B cell (primary cell): ENCODE data around the gene PNKD. TPM values are rescaled to one million over a fixed set of nuclear protein-coding genes. Genes with fewer than 3 reads are reported as not detected.
A peak's percentile ranks its signal among the peaks of the same experiment; 100 is the strongest.

Experiments
- ATAC-seq: fragments of 200-7000 bp; cut with Tn5 transposase; one replicate; pipeline ENCODE4 v1.10.0; 2021; ENCODE audit warnings: low read depth, mild to moderate bottlenecking, moderate number of reproducible peaks, moderate library complexity
- CTCF ChIA-PET: fragments of 350-600 bp; sonication (Branson Sonifier 250); formaldehyde crosslinking; loops from one replicate; lab custom pipeline; 2021; ENCODE audit warnings: antibody characterized with exemption, inconsistent platforms; lab: Charles Lee
- POLR2A ChIA-PET: fragments of 350-600 bp; sonication (Branson Sonifier 250); formaldehyde crosslinking; loops from one replicate; lab custom pipeline; 2021; ENCODE audit warnings: antibody characterized with exemption; lab: Charles Lee
- DNase-seq: peaks from one replicate; pipeline ENCODE4 v3.0.0; 2013
- H2AFZ ChIP-seq: 2 replicates; pipeline ENCODE4 v1.6.1; 2012; ENCODE audit warnings: mild to moderate bottlenecking, low read depth, low read length; ENCODE audit not compliant: insufficient read depth, poor library complexity, severe bottlenecking
- H3K27ac ChIP-seq, 2 donors: 1 replicate in 1 of 2; 2 replicates in 1 of 2; pipeline ENCODE4 v1.5.1; 2012 to 2013; ENCODE audit warnings: low read length in 2 of 2, mild to moderate bottlenecking in 2 of 2, moderate library complexity in 1 of 2
- H3K27me3 ChIP-seq, 4 experiments: fragments of 200-600 bp in 1 of 4; sonication (generic) in 1 of 4; replicated peaks in 1 of 4; 1 replicate in 2 of 4; 2 replicates in 2 of 4; pipeline versions ENCODE4 v1.6.1 to v1.7.0; 2013 to 2016; ENCODE audit warnings: low read length in 3 of 4, mild to moderate bottlenecking in 2 of 4, mixed read lengths in 1 of 4, moderate library complexity in 1 of 4; ENCODE audit not compliant: insufficient read depth in 4 of 4, control insufficient read depth in 3 of 4; ENCODE audit errors: control extremely low read depth in 1 of 4
- H3K36me3 ChIP-seq, 2 experiments: replicated peaks in 1 of 2; 1 replicate in 1 of 2; 2 replicates in 1 of 2; pipeline versions ENCODE4 v1.6.1 to v1.7.1; 2013; ENCODE audit warnings: low read length in 1 of 2; ENCODE audit not compliant: insufficient read depth in 2 of 2, control insufficient read depth in 1 of 2; ENCODE audit errors: control extremely low read depth in 1 of 2, extremely low read depth in 1 of 2
- H3K4me1 ChIP-seq, 2 donors: fragments of 200-600 bp in 1 of 2; sonication (generic) in 1 of 2; 1 replicate in 1 of 2; 2 replicates in 1 of 2; pipeline versions ENCODE4 v1.5.1 to v1.6.1; 2013 to 2017; ENCODE audit warnings: low read length in 2 of 2; ENCODE audit not compliant: control insufficient read depth in 2 of 2, insufficient read depth in 2 of 2
- H3K4me2 ChIP-seq: replicated peaks from 2 replicates; pipeline ENCODE3; 2012; ENCODE audit warnings: mild to moderate bottlenecking, low read depth, low read length; ENCODE audit not compliant: poor library complexity, severe bottlenecking
- H3K4me3 ChIP-seq, 5 experiments: fragments of 200-600 bp in 1 of 5; sonication (generic) in 1 of 5; 1 replicate in 3 of 5; 2 replicates in 2 of 5; pipeline versions ENCODE4 v1.5.1 to v1.7.0; 2011 to 2016; ENCODE audit warnings: low read length in 4 of 5, mild to moderate bottlenecking in 4 of 5, low read depth in 2 of 5, control low read depth in 1 of 5, moderate library complexity in 1 of 5; ENCODE audit not compliant: insufficient read depth in 1 of 5; ENCODE audit errors: control extremely low read depth in 1 of 5, extremely low read depth in 1 of 5
- H3K79me2 ChIP-seq: fragments of 200-600 bp; sonication (generic); one replicate; pipeline ENCODE4 v1.6.0; 2016; ENCODE audit warnings: low read length; ENCODE audit not compliant: control insufficient read depth, insufficient read depth
- H3K9ac ChIP-seq: fragments of 200-600 bp; sonication (generic); 2 replicates; pipeline ENCODE4 v1.6.1; 2017; ENCODE audit warnings: mild to moderate bottlenecking, low read length, moderate library complexity
- H3K9me3 ChIP-seq, 3 donors: one replicate each; pipeline versions ENCODE4 v1.6.1 to v1.7.1; 2013; ENCODE audit warnings: low read length in 2 of 3; ENCODE audit not compliant: control insufficient read depth in 2 of 3, insufficient read depth in 1 of 3; ENCODE audit errors: control extremely low read depth in 1 of 3
- H4K20me1 ChIP-seq: 2 replicates; pipeline ENCODE4 v1.6.0; 2012; ENCODE audit warnings: mild to moderate bottlenecking, low read length; ENCODE audit not compliant: insufficient read depth, control insufficient read depth, poor library complexity, severe bottlenecking
- H3K27ac Mint-ChIP-seq: one replicate; pipeline ENCODE4 v1.8.0; 2021; ENCODE audit warnings: mixed read lengths
- H3K27me3 Mint-ChIP-seq: one replicate; pipeline ENCODE4 v1.8.0; 2021; ENCODE audit warnings: mixed read lengths
- H3K4me1 Mint-ChIP-seq: one replicate; pipeline ENCODE4 v1.8.0; 2021; ENCODE audit warnings: mixed read lengths
- H3K4me3 Mint-ChIP-seq: one replicate; pipeline ENCODE4 v1.8.0; 2021; ENCODE audit warnings: mixed read lengths
- H3K9me3 Mint-ChIP-seq: one replicate; pipeline ENCODE4 v1.8.0; 2022; ENCODE audit warnings: mixed read lengths; ENCODE audit not compliant: insufficient read depth
- CTCF ChIP-seq: fragments of 200-600 bp; IDR thresholded peaks from one replicate; pipeline ENCODE4 v1.8.0; 2022; ENCODE audit warnings: antibody characterized with exemption, mild to moderate bottlenecking
- EZH2 ChIP-seq: IDR thresholded peaks from 2 replicates; pipeline ENCODE4 v1.6.1; 2012; ENCODE audit warnings: borderline replicate concordance, low read depth, mild to moderate bottlenecking, moderate library complexity, low read length; ENCODE audit not compliant: insufficient read depth, poor library complexity, severe bottlenecking
- WGBS: methylation state at CpG from one replicate; pipeline ENCODE4 v1.1.5; 2013; ENCODE audit warnings: missing lambda C conversion rate; ENCODE audit not compliant: insufficient coverage; 5-methylcytosine and 5-hydroxymethylcytosine counted together
- intact Hi-C: fragments of 100-400 bp; cut with micrococcal nuclease; formaldehyde crosslinking; loops from one replicate; pipeline ENCODE4 v1.10.0; 2022
- polyA plus RNA-seq: library from polyadenylated mRNA; depleted of rRNA; stranded (reverse); fragments of >200 nt; gene quantifications from 2 replicates; pipeline ENCODE4 v1.2.3, GENCODE V29; 2012
- total RNA-seq, 2 donors: library from RNA; stranded (reverse); fragments of 120-200 nt in 1 of 2; gene quantifications; 1 replicate in 1 of 2; 2 replicates in 1 of 2; pipeline versions ENCODE4 v1.2.3 to v1.2.4, GENCODE V29; 2013 to 2022

The PNKD gene
- total and polyA plus RNA-seq, 2 donors (not counting 1 experiment from before 2014, with no cell fraction given), result 29.7 to 55.8 TPM

GRCh38 chr2:218273908-218274249 lies 3.6 kb downstream of the PNKD start:
- H2AFZ ChIP-seq, result no peak overlapping the region
- Mint-ChIP-seq H3K27me3 (no peaks in the 10 kb centered on the region), H3K27ac (peak overlapping the region; percentile 88), H3K9me3 (no peaks in the 10 kb centered on the region), H3K4me1 (peaks cover 56% of the 10 kb centered on the region), H3K4me3 (peak overlapping the region; percentile 47)
- H3K4me1 ChIP-seq, result peaks cover 35 to 51% of the 10 kb centered on the region in 2 donors
- CTCF ChIA-PET, result interaction anchor here (1.3 to 8.0 kb wide), 14 partner anchors 15 to 603 kb away, joined by 3 to 331 read pairs (median 9); partner anchors contain the start of genes ARPC2, CATIP, CTDSP1 and TMBIM1
- no peak overlapping the region for H3K4me2 ChIP-seq
- DNase-seq, result no peak
- POLR2A ChIA-PET, result interaction anchor here (0.7 to 3.7 kb wide), 10 partner anchors 13 to 384 kb away, joined by 3 to 36 read pairs (median 5); partner anchors contain the start of gene TMBIM1
- no peak for TF ChIP-seq EZH2
- no peak for TF ChIP-seq CTCF
- peaks cover 25% of the 10 kb centered on the region for H4K20me1 ChIP-seq
- peak overlapping the region; percentile 51 to 57 for H3K27ac ChIP-seq
- H3K9ac ChIP-seq, result no peak overlapping the region
- no peaks in the 10 kb centered on the region for H3K9me3 ChIP-seq
- no CpG with 5 or more reads among the region's 2 CpGs for WGBS
- no peaks in the 10 kb centered on the region for H3K27me3 ChIP-seq
- no peak for ATAC-seq
- intact Hi-C loops, result loop anchor here (2.0 to 5.0 kb wide), 3 partner anchors 49 to 1323 kb away; partner anchors contain the start of genes GMPPA and STK11IP
- H3K79me2 ChIP-seq, result peaks cover 31% of the 10 kb centered on the region
- H3K4me3 ChIP-seq, result no peak overlapping the region
- H3K36me3 ChIP-seq, result peaks cover 3 to 58% of the 10 kb centered on the region in 2 experiments

DNA sequence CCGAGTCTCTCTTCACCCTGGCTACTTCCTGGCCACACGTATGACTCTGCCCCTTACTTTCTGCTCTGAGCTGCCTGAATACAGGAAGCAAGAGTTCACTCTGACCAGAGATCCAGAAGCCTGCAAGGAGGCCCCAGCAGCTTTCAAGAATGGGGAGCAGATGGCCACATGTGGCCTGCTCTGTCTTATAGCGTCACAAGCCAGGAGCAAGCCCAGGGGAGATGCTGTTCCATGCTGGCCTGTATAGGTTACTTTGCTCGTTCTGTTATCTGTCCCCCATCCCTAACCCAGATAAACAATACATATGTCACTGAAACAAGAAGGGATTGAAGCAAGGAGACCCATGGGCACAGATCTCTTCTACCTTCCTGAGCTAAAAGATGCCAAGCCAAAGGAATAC lies 4.3 kb downstream of the PNKD start:
- Histone ChIP-seq H3K4me3 (no peak overlapping the region), H4K20me1 (peaks cover 32% of the 10 kb centered on the region), H2AFZ (no peak overlapping the region), H3K9me3 (no peaks in the 10 kb centered on the region), H3K79me2 (peaks cover 29% of the 10 kb centered on the region), H3K4me2 (no peak overlapping the region), H3K27me3 (no peaks in the 10 kb centered on the region), H3K9ac (no peak overlapping the region), H3K36me3 (peaks cover 3 to 65% of the 10 kb centered on the region in 2 experiments), H3K27ac (peak overlapping the region in 1 of 2 donors; percentile 57), H3K4me1 (peaks cover 30 to 44% of the 10 kb centered on the region in 2 donors)
- Mint-ChIP-seq H3K4me3 (no peak overlapping the region), H3K4me1 (peaks cover 49% of the 10 kb centered on the region), H3K27me3 (no peaks in the 10 kb centered on the region), H3K9me3 (no peaks in the 10 kb centered on the region), H3K27ac (peak overlapping the region; percentile 88)
- intact Hi-C loops, result loop anchor here (5.0 kb wide), 2 partner anchors 1223 to 1323 kb away; partner anchors contain the start of genes GMPPA and STK11IP
- no peak for TF ChIP-seq EZH2
- TF ChIP-seq CTCF, result no peak
- no peak for DNase-seq
- ChIA-PET POLR2A (interaction anchor here (1.0 to 3.7 kb wide), 3 partner anchors 12 to 49 kb away, joined by 3 to 36 read pairs (median 32); partner anchors contain the start of gene TMBIM1), CTCF (interaction anchor here (1.1 to 8.0 kb wide), 5 partner anchors 15 to 120 kb away, joined by 5 to 331 read pairs (median 77); partner anchors contain the start of genes CATIP and TMBIM1)
- 76% methylated on average over 3 of the region's 4 CpGs for WGBS
- ATAC-seq, result no peak
